ENCODE measurements around the gene RNASEL.

- TF ChIP-seq CTCF (conservative IDR thresholded peaks at IDR 0.05 in 1 of 2, IDR thresholded peaks at IDR 0.05 in 1 of 2; ENCODE audit: low read depth in 1 of 2, low read length in 2 of 2) (no peak), EZH2 (IDR thresholded peaks at IDR 0.05; ENCODE audit: low read length, missing control alignments) (no peak)
These were observed 21.4 kb downstream of the RNASEL start for GRCh38 chr1:182567629-182568028.

Measured in fibroblast of lung (primary cell).